ENCODE results near the gene XCR1. TPM values are rescaled to one million over a fixed set of nuclear protein-coding genes. Genes with fewer than 3 reads are reported as not detected.

Gene XCR1
- total RNA-seq, 1 donor from 2014 or later = not detected

DNA sequence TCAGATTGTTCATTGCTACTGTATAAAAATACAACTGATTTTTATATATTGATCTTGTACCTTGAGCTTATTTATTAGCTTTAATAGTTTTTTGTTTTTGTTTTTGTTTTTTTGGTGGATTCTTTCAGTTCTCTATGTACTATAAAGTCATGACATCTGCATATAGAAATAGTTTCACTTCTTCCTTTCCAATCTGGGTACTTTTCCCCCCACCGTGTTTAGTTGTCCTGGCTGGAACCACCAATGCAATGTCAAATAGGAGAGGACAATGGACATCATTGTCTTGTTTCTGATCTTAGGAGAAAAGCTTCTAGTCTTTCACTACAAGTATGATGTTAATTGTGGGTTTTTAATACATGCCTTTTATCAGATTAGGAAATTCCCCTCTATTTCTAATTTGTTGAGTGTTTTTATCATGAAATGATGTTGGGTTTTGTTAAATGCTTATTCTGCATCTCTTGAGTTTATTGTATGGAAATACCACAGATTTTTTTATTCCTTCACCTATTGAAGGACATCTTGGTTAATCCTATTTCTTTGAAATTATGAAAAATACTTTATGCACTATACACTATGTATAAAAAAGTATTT lies 2.8 kb upstream of the XCR1 start:
- TF ChIP-seq, protein P1, sequence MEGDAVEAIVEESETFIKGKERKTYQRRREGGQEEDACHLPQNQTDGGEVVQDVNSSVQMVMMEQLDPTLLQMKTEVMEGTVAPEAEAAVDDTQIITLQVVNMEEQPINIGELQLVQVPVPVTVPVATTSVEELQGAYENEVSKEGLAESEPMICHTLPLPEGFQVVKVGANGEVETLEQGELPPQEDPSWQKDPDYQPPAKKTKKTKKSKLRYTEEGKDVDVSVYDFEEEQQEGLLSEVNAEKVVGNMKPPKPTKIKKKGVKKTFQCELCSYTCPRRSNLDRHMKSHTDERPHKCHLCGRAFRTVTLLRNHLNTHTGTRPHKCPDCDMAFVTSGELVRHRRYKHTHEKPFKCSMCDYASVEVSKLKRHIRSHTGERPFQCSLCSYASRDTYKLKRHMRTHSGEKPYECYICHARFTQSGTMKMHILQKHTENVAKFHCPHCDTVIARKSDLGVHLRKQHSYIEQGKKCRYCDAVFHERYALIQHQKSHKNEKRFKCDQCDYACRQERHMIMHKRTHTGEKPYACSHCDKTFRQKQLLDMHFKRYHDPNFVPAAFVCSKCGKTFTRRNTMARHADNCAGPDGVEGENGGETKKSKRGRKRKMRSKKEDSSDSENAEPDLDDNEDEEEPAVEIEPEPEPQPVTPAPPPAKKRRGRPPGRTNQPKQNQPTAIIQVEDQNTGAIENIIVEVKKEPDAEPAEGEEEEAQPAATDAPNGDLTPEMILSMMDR (conservative IDR thresholded peaks at IDR 0.05) = no peak
- Mint-ChIP-seq H3K4me3 (no peak overlapping the region), H3K36me3 (ENCODE audit: low read depth) (no peaks in the 10 kb centered on the region), H3K9me3 (peaks cover 8% of the 10 kb centered on the region), H3K27me3 (ENCODE audit: low read depth) (no peaks in the 10 kb centered on the region), H3K27ac (ENCODE audit: unreplicated experiment) (no peak overlapping the region), H3K4me1 (no peaks in the 10 kb centered on the region)
- DNase-seq (ENCODE audit: low read depth, low spot score) = no peak

DNA sequence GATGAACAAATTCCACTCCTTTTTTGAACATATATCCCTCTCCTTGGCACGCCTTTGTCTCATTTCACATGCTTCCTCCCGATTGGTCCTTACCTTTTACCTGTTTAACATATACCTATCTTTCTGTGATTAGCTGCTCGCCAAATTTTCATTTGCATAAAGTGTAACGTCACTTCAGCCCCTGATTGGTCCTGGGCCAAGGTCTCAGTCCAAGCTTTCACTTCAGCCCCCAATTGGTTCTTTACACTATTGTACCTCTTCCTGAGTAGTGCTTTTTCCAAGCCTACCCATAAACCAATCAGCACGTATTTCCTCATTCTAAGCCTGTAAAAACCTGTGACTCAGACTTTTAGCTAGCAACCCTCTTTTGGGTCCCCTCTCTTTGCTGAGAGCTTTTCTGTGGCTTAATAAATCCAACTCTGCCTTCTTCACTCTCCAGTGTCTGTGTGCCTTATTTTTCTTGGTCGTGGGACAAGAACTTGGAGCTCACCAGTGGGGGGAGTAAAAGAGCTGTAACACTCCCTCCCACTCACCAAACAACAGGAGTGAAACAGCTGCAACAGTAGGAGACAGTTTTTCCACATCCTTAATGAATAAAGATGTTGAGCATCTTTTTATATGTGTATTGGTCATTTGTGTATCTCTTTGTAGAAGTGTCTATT lies 584 bp upstream of the XCR1 start:
- DNase-seq (ENCODE audit: low read depth, low spot score) = no peak
- Mint-ChIP-seq H3K4me3 (no peak overlapping the region), H3K9me3 (peaks cover 8% of the 10 kb centered on the region), H3K27me3 (ENCODE audit: low read depth) (no peaks in the 10 kb centered on the region), H3K36me3 (ENCODE audit: low read depth) (no peaks in the 10 kb centered on the region), H3K4me1 (no peaks in the 10 kb centered on the region), H3K27ac (ENCODE audit: unreplicated experiment) (no peak overlapping the region)
- TF ChIP-seq, protein P1 (conservative IDR thresholded peaks at IDR 0.05) = no peak

DNA sequence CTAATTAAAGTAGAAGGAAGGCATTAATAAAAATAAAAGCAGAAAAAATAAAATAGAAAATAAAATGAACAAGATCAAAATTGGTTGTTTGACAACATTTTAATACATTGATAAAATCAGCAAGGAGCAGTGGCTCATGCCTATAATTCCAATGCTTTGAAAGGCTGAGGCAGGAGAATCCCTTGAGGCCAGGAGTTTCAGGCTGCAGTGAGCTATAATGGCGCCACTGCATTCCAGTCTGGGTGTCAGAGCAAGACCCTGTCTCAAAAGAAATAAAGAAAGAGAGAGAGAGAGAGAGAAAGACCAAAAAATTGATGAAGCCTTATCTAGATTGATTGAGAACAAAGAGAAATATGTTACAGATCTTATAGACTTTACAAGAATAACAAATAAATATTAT lies 2.1 kb downstream of the XCR1 start:
- H3K4me1 Mint-ChIP-seq = no peaks in the 10 kb centered on the region
- peaks cover 10% of the 10 kb centered on the region for H3K9me3 Mint-ChIP-seq
- H3K36me3 Mint-ChIP-seq (ENCODE audit: low read depth) = no peaks in the 10 kb centered on the region
- no peak overlapping the region for H3K4me3 Mint-ChIP-seq
- H3K27me3 Mint-ChIP-seq (ENCODE audit: low read depth) = no peaks in the 10 kb centered on the region
- no peak for DNase-seq (ENCODE audit: low read depth, low spot score)
- TF ChIP-seq, protein P1 (conservative IDR thresholded peaks at IDR 0.05) = no peak
- no peak overlapping the region for H3K27ac Mint-ChIP-seq (ENCODE audit: unreplicated experiment)

DNA sequence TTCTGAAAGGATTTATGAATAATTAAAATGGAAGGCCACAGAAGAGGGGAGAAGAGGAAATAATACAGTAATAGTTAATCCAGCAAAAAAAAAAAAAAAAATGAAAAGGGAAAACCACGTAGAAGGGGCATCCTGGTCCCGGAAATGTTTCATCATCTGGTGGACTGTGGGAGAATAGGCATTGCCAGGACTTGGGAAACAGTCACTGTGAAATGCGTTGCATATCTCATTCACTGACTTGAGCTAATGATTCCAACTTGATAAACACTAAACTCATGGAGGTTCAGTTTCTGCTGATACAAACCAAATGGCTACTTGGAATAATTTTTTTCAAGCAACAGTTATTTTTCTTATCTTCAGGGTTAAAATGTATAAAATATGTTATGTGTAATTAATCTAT lies 3.2 kb downstream of the XCR1 start:
- Mint-ChIP-seq H3K4me1 (no peaks in the 10 kb centered on the region), H3K27ac (ENCODE audit: unreplicated experiment) (no peak overlapping the region), H3K9me3 (peaks cover 12% of the 10 kb centered on the region)

DNA sequence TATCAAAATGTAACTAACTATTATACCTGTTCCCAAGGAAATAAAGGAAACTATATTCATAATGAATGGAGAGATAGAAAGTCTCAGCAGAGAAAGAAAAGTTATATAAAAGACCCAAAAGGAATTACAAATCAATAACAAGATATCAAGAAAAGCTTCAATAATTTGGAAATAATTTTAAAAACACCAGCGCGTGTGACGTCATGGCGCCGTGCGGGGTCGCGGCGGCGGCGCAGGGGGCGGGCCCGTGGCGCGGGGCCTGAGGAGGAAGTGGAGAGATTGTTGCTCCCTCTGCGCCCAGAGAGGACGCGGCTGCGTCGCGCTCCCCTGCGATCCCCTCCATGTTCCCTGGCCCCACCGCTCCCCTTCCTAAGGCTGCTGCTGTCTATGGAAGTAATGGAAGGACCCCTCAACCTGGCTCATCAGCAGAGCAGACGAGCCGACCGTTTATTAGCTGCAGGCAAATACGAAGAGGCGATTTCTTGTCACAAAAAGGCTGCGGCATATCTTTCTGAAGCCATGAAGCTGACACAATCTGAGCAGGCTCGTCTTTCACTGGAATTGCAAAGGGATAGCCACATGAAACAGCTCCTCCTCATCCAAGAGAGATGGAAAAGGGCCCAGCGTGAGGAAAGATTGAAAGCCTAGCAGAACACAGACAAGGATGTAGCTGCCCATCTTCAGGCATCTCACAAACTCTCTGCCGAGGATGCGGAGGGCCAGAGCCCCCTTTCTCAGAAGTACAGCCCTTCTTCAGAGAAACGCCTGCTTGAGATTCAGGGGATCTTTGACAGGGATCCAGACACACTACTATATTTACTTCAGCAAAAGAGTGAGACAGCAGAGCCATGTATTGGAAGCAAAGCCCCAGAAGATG lies 4.1 kb downstream of the XCR1 start:
- no peak for DNase-seq (ENCODE audit: low read depth, low spot score)
- H3K36me3 Mint-ChIP-seq (ENCODE audit: low read depth) = no peaks in the 10 kb centered on the region
- H3K27ac Mint-ChIP-seq (ENCODE audit: unreplicated experiment) = no peak overlapping the region
- H3K27me3 Mint-ChIP-seq (ENCODE audit: low read depth) = no peaks in the 10 kb centered on the region
- no peak overlapping the region for H3K4me3 Mint-ChIP-seq
- H3K9me3 Mint-ChIP-seq = peaks cover 12% of the 10 kb centered on the region
- TF ChIP-seq, protein P1 (conservative IDR thresholded peaks at IDR 0.05) = no peak
- no peaks in the 10 kb centered on the region for H3K4me1 Mint-ChIP-seq

More for the DNA sequence above, 3.2 kb downstream of the XCR1 start:
- no peaks in the 10 kb centered on the region for H3K27me3 Mint-ChIP-seq (ENCODE audit: low read depth)
- no peak overlapping the region for H3K4me3 Mint-ChIP-seq
- H3K36me3 Mint-ChIP-seq (ENCODE audit: low read depth) = no peaks in the 10 kb centered on the region
- TF ChIP-seq, protein P1 (conservative IDR thresholded peaks at IDR 0.05) = no peak
- no peak for DNase-seq (ENCODE audit: low read depth, low spot score)

Measured in neural crest cell (in vitro differentiated cells).